HEK293 (cell line): ENCODE results near the gene GBF1.
A peak's percentile ranks its signal among the peaks of the same experiment; 100 is the strongest.

Source experiments
- CTCF ChIA-PET: fragments of 350-600 bp; formaldehyde crosslinking; extraction: SDS; loops from one replicate; lab custom pipeline; 2021; ENCODE audit warnings: antibody characterized with exemption; lab: Yijun Ruan, JAX
- POLR2A ChIA-PET: fragments of 300-600 bp; formaldehyde crosslinking; extraction: SDS; loops from one replicate; lab custom pipeline; 2020; ENCODE audit warnings: antibody characterized with exemption, inconsistent platforms; lab: Yijun Ruan, JAX
- H3K27ac ChIP-seq: fragments of 200-500 bp; sonication (Bioruptor generic); 2 replicates; pipeline ENCODE4 v1.5.1; 2014; ENCODE audit warnings: low read depth, low read length, control low read depth, inconsistent platforms; ENCODE audit errors: extremely low read depth
- H3K36me3 ChIP-seq, 2 experiments: fragments of 200-500 bp in 1 of 2; sonication (Bioruptor generic) in 1 of 2; 1 replicate in 1 of 2; 2 replicates in 1 of 2; pipeline ENCODE4 v1.5.1; 2014 to 2017; ENCODE audit warnings: inconsistent platforms in 2 of 2, low read length in 2 of 2; ENCODE audit not compliant: control insufficient read depth in 2 of 2, insufficient read depth in 1 of 2
- H3K4me1 ChIP-seq: fragments of 200-500 bp; sonication (Bioruptor generic); 2 replicates; pipeline ENCODE4 v1.5.1; 2014; ENCODE audit warnings: mild to moderate bottlenecking, low read length, inconsistent platforms; ENCODE audit not compliant: control insufficient read depth, insufficient read depth
- H3K4me3 ChIP-seq: 2 replicates; pipeline ENCODE4 v1.5.1; 2011; ENCODE audit warnings: low read depth, mild to moderate bottlenecking, control low read depth, low read length, moderate library complexity
- H3K9me3 ChIP-seq: fragments of 200-500 bp; sonication (Bioruptor generic); 2 replicates; pipeline ENCODE4 v1.5.1; 2014; ENCODE audit warnings: low read depth, low read length, inconsistent platforms; ENCODE audit not compliant: control insufficient read depth, insufficient read depth
- FEZF1 ChIP-seq: fragments of 450-650 bp; formaldehyde crosslinking; IDR thresholded peaks from 2 replicates; pipeline ENCODE4 v1.5.1; 2016; ENCODE audit warnings: missing biosample characterization, missing genetic modification characterization
- GLIS1 ChIP-seq: fragments of 450-650 bp; formaldehyde crosslinking; IDR thresholded peaks from 2 replicates; pipeline ENCODE4 v1.5.1; 2016; ENCODE audit warnings: missing biosample characterization, missing genetic modification characterization
- KLF7 ChIP-seq: fragments of 450-650 bp; formaldehyde crosslinking; IDR thresholded peaks from 2 replicates; pipeline ENCODE4 v1.5.1; 2016; ENCODE audit warnings: missing biosample characterization, missing genetic modification characterization, borderline replicate concordance
- MYNN ChIP-seq: fragments of 450-650 bp; formaldehyde crosslinking; IDR thresholded peaks from 2 replicates; pipeline ENCODE4 v1.5.1; 2016; ENCODE audit warnings: missing biosample characterization, missing genetic modification characterization, borderline replicate concordance
- RBAK ChIP-seq: fragments of 450-650 bp; formaldehyde crosslinking; IDR thresholded peaks from 2 replicates; pipeline ENCODE4 v1.5.1; 2016; ENCODE audit warnings: missing biosample characterization, missing genetic modification characterization
- ZBTB17 ChIP-seq: fragments of 450-650 bp; formaldehyde crosslinking; IDR thresholded peaks from 2 replicates; pipeline ENCODE4 v1.5.1; 2016; ENCODE audit warnings: missing biosample characterization, missing genetic modification characterization
- ZNF10 ChIP-seq: fragments of 450-650 bp; formaldehyde crosslinking; IDR thresholded peaks from 2 replicates; pipeline ENCODE4 v1.5.1; 2017; ENCODE audit warnings: missing biosample characterization, missing genetic modification characterization
- ZNF146 ChIP-seq: fragments of 450-650 bp; formaldehyde crosslinking; IDR thresholded peaks from 2 replicates; pipeline ENCODE4 v1.5.1; 2016; ENCODE audit warnings: missing biosample characterization, missing genetic modification characterization
- ZNF266 ChIP-seq: fragments of 450-650 bp; formaldehyde crosslinking; IDR thresholded peaks from 2 replicates; pipeline ENCODE4 v1.5.1; 2016; ENCODE audit warnings: missing biosample characterization, missing genetic modification characterization, low read depth
- ZNF324 ChIP-seq: fragments of 450-650 bp; formaldehyde crosslinking; IDR thresholded peaks from 2 replicates; pipeline ENCODE4 v1.5.1; 2016; ENCODE audit warnings: missing biosample characterization, missing genetic modification characterization
- ZNF426 ChIP-seq: fragments of 450-650 bp; formaldehyde crosslinking; IDR thresholded peaks from 2 replicates; pipeline ENCODE4 v1.5.1; 2017; ENCODE audit warnings: missing biosample characterization, missing genetic modification characterization, mild to moderate bottlenecking, inconsistent platforms, moderate library complexity
- ZNF529 ChIP-seq: fragments of 450-650 bp; formaldehyde crosslinking; IDR thresholded peaks from 2 replicates; pipeline ENCODE4 v1.5.1; 2017; ENCODE audit warnings: missing genetic modification characterization, missing biosample characterization; ENCODE audit not compliant: insufficient replicate concordance
- ZNF596 ChIP-seq: fragments of 450-650 bp; IDR thresholded peaks from 2 replicates; pipeline ENCODE4 v1.5.0; 2018; ENCODE audit warnings: missing biosample characterization, mild to moderate bottlenecking, missing genetic modification characterization, moderate library complexity
- ZNF658 ChIP-seq: fragments of 450-650 bp; formaldehyde crosslinking; IDR thresholded peaks from 2 replicates; pipeline ENCODE4; 2016; ENCODE audit warnings: missing biosample characterization, missing genetic modification characterization
- ZNF701 ChIP-seq: fragments of 450-650 bp; formaldehyde crosslinking; IDR thresholded peaks from 2 replicates; pipeline ENCODE4 v1.5.1; 2016; ENCODE audit warnings: missing biosample characterization, missing genetic modification characterization
- ZNF776 ChIP-seq: fragments of 450-650 bp; formaldehyde crosslinking; IDR thresholded peaks from 2 replicates; pipeline ENCODE4 v1.5.0; 2017; ENCODE audit warnings: missing biosample characterization, missing genetic modification characterization, borderline replicate concordance
- ZNF792 ChIP-seq: fragments of 450-650 bp; formaldehyde crosslinking; IDR thresholded peaks from 2 replicates; pipeline ENCODE4 v1.5.1; 2016; ENCODE audit warnings: missing biosample characterization, missing genetic modification characterization
- TF ChIP-seq, protein P1 (sequence below): fragments of 450-650 bp; formaldehyde crosslinking; IDR thresholded peaks from 2 replicates; pipeline ENCODE4 v1.5.1; 2017; ENCODE audit warnings: missing biosample characterization, missing genetic modification characterization
- TF ChIP-seq, protein P2 (sequence below): fragments of 450-650 bp; formaldehyde crosslinking; IDR thresholded peaks from 2 replicates; pipeline ENCODE4 v1.5.1; 2016; ENCODE audit warnings: missing biosample characterization, missing genetic modification characterization

GBF1 gene

DNA sequence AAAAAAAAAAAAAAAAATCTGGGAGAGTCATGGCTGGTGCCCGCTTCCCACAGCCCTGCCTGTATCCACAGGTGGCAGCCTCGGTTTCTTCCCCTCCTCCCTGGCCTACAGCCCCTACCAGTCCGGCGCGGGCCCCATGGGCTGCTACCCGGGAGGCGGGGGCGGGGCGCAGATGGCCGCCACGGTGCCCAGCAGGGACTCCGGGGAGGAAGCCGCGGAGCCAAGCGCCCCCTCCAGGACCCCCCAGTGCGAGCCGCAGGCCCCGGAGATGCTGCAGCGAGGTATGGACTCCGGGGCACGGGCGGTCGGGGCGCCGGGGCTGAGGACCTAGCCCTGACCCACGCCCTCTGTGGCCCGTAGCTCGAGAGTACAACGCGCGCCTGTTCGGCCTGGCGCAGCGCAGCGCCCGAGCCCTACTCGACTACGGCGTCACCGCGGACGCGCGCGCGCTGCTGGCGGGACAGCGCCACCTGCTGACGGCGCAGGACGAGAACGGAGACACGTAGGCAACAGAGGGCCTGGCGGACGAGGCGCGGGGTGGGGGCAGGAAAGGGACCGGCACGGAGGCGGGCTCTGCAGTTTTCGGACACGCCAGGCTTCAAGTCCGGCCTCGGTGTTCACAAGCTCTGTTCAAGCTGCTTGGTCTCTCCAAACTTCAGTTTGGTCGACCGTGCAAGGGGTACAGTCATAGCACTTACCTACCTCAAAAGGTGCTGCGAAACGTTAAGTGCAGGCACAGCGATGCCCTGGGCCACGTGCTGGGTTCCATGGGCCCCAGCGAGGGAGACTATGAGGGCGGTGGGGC is 154.1 kb downstream of the GBF1 start (continued):
- TF ChIP-seq ZNF266 (tag by site-specific recombination) (no peak), ZNF792 (tag by site-specific recombination) (peak; percentile 17; the same call in 1 of the 2 replicates), ZNF596 (tag by site-specific recombination) (no peak)

DNA sequence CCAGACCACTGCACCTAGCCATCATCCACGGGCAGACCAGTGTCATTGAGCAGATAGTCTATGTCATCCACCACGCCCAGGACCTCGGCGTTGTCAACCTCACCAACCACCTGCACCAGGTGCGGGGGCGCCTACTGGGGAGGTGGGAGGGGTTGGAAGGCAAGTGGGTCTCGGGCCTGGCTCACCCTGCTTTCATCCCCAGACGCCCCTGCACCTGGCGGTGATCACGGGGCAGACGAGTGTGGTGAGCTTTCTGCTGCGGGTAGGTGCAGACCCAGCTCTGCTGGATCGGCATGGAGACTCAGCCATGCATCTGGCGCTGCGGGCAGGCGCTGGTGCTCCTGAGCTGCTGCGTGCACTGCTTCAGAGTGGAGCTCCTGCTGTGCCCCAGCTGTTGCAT is 154.7 kb downstream of the GBF1 start:
- Histone ChIP-seq H3K4me1 (peaks cover 5% of the 10 kb centered on the region; the same call in 1 of the 2 replicates), H3K4me3 (no peak overlapping the region), H3K9me3 (no peaks in the 10 kb centered on the region), H3K27ac (no peak overlapping the region), H3K36me3 (peaks cover 0 to 24% of the 10 kb centered on the region in 2 experiments; a peak in 1 of 3 replicates)
- CTCF ChIA-PET = interaction anchor here (0.5 to 5.7 kb wide), 35 partner anchors 8 to 708 kb away, joined by 3 to 60 read pairs (median 4); partner anchors contain the start of genes C10orf95, FBXL15, NPM3 and PPRC1
- POLR2A ChIA-PET = interaction anchor here (0.8 to 1.0 kb wide), 3 partner anchors 21 to 50 kb away, joined by 3 to 5 read pairs (median 3); partner anchors contain the start of gene FBXL15
- TF ChIP-seq ZBTB17 (tag by site-specific recombination) = no peak
- TF ChIP-seq ZNF10 (tag by site-specific recombination) = no peak
- TF ChIP-seq ZNF324 = no peak
- no peak for TF ChIP-seq ZNF426 (tag by site-specific recombination)
- no peak for TF ChIP-seq RBAK
- no peak for TF ChIP-seq GLIS1 (tag by site-specific recombination)
- no peak for TF ChIP-seq FEZF1 (tag by site-specific recombination)
- TF ChIP-seq ZNF776 (tag by site-specific recombination) = no peak
- TF ChIP-seq, protein P1, sequence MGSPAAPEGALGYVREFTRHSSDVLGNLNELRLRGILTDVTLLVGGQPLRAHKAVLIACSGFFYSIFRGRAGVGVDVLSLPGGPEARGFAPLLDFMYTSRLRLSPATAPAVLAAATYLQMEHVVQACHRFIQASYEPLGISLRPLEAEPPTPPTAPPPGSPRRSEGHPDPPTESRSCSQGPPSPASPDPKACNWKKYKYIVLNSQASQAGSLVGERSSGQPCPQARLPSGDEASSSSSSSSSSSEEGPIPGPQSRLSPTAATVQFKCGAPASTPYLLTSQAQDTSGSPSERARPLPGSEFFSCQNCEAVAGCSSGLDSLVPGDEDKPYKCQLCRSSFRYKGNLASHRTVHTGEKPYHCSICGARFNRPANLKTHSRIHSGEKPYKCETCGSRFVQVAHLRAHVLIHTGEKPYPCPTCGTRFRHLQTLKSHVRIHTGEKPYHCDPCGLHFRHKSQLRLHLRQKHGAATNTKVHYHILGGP (tag by site-specific recombination) = no peak

DNA sequence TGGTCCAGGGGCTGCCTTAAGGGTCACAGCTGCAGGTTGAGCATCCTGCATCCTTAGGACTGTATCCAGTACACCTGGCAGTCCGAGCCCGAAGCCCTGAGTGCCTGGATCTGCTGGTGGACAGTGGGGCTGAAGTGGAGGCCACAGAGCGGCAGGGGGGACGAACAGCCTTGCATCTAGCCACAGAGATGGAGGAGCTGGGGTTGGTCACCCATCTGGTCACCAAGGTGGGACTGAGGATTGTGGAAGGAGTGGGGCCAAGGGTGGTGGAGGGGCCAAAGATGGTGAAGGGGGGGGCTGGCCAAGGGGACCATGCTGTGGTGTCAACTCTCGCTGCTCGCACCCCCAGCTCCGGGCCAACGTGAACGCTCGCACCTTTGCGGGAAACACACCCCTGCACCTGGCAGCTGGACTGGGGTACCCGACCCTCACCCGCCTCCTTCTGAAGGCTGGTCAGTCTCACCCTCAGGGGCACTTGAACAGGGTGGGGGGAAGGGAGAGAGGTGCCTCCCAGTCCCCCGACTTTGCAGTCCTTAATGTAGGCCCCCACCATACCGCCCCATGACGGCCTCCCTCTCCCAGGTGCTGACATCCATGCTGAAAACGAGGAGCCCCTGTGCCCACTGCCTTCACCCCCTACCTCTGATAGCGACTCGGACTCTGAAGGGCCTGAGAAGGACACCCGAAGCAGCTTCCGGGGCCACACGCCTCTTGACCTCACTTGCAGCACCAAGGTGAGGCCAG is 155.4 kb downstream of the GBF1 start:
- CTCF ChIA-PET = interaction anchor here (0.5 to 5.7 kb wide), 15 partner anchors 11 to 268 kb away, joined by 3 to 60 read pairs (median 8); partner anchors contain the start of genes FBXL15 and PPRC1
- Histone ChIP-seq H3K4me1 (peaks cover 5% of the 10 kb centered on the region; the same call in 1 of the 2 replicates), H3K36me3 (peaks cover 0 to 24% of the 10 kb centered on the region in 2 experiments; a peak in 1 of 3 replicates)
- POLR2A ChIA-PET = interaction anchor here (0.8 to 1.2 kb wide), 3 partner anchors 21 to 171 kb away, joined by 3 to 4 read pairs (median 3); no protein-coding TSS in a partner anchor
- TF ChIP-seq ZNF529 = no peak
- no peak for TF ChIP-seq ZNF146 (tag by site-specific recombination)
- no peak for TF ChIP-seq ZNF10 (tag by site-specific recombination)
- TF ChIP-seq, protein P2, sequence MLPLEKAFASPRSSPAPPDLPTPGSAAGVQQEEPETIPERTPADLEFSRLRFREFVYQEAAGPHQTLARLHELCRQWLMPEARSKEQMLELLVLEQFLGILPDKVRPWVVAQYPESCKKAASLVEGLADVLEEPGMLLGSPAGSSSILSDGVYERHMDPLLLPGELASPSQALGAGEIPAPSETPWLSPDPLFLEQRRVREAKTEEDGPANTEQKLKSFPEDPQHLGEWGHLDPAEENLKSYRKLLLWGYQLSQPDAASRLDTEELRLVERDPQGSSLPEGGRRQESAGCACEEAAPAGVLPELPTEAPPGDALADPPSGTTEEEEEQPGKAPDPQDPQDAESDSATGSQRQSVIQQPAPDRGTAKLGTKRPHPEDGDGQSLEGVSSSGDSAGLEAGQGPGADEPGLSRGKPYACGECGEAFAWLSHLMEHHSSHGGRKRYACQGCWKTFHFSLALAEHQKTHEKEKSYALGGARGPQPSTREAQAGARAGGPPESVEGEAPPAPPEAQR (tag by site-specific recombination) = no peak
- TF ChIP-seq ZNF701 = no peak
- no peak for TF ChIP-seq ZNF658
- no peak for TF ChIP-seq MYNN (tag by site-specific recombination)
- no peak for TF ChIP-seq KLF7 (tag by site-specific recombination)
- TF ChIP-seq, all 188 proteins: peak for 0
- Histone ChIP-seq H3K9me3 (no peaks in the 10 kb centered on the region), H3K4me3 (no peak overlapping the region), H3K27ac (no peak overlapping the region)
